Iris pigment epithelial cell (primary cell): ENCODE measurements around the gene PARP4.
"Not testable (repeated sequence)": the region's sequence is repeated elsewhere in the genome, so short reads cannot be mapped to it uniquely, and the experiment has no call there.

Experiments used
- DNase-seq: peaks from one replicate; pipeline ENCODE4 v3.0.0-alpha.2; 2011; ENCODE audit warnings: low read depth

Gene PARP4

GRCh38 chr13:24450530-24450929 lies 62.0 kb downstream of the PARP4 start:
- no peak for DNase-seq

DNA sequence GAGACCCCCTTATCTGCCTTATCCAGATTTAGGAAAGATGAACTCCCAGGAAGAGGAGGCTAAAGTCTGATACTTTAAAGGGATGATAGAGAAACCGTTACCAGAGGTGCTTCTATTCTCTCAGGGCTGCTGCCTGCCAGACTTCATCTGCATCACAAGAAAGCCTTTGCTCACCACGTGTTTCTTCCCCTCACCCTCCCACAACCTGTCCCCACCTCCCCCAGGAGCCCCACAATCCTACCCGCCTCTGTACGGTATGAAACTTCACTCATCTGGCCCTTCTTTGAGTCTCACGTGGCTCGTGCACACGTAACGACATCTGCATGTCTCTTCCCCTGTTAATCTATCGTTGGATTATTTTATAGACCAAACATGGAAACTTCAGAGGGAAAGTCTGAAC lies 67.7 kb downstream of the PARP4 start:
- not testable (repeated sequence) for DNase-seq

GRCh38 chr13:24443366-24443765 lies 69.2 kb downstream of the PARP4 start:
- DNase-seq: no peak

DNA sequence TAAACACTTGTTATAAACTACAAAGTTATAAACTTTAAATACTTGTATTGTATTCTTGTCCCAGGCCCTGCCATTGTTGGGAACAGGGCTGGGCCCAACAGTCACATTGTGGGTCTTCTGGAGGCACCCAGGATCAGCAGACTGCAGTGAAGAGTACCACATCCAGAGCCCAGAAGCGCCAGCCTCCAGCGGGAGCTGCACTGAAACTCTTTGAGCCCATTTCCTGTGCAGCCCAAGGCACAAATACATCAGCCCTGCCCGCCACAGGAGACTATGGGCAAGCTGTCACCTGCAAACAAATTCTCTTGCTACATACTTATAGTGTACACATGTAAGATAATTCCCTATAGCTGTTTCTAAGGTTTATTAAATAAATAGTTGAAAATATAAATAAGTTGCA lies 86.5 kb downstream of the PARP4 start:
- DNase-seq: not testable (repeated sequence)

GRCh38 chr13:24419668-24420067 lies 92.9 kb downstream of the PARP4 start:
- not testable (repeated sequence) for DNase-seq

DNA sequence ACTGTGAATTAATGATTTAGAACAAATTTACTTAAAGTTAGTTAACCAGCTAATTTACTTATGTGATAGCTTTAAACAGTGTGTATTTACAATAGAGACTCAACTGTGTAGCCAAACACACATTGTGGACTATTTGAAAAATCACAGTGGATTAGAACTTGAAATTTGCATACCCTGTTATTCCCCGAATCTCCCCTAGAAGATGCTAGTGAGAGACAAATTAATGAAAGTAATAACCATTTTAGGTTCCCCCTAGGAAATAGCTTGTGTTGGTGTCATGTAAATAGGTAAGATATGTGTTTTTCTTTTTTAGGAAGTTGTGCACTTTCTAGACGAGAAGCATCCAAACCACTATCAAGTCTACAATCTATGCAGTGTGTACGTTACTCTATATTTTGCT lies 104.7 kb downstream of the PARP4 start:
- DNase-seq: no peak

GRCh38 chr13:24406524-24406923 lies 106.1 kb downstream of the PARP4 start:
- no peak for DNase-seq

- no peak for DNase-seq
Measured at GRCh38 chr13:24396821-24397220, 115.8 kb downstream of the PARP4 start.

- no peak for DNase-seq
Measured at GRCh38 chr13:24392972-24393371, 119.6 kb downstream of the PARP4 start.

DNA sequence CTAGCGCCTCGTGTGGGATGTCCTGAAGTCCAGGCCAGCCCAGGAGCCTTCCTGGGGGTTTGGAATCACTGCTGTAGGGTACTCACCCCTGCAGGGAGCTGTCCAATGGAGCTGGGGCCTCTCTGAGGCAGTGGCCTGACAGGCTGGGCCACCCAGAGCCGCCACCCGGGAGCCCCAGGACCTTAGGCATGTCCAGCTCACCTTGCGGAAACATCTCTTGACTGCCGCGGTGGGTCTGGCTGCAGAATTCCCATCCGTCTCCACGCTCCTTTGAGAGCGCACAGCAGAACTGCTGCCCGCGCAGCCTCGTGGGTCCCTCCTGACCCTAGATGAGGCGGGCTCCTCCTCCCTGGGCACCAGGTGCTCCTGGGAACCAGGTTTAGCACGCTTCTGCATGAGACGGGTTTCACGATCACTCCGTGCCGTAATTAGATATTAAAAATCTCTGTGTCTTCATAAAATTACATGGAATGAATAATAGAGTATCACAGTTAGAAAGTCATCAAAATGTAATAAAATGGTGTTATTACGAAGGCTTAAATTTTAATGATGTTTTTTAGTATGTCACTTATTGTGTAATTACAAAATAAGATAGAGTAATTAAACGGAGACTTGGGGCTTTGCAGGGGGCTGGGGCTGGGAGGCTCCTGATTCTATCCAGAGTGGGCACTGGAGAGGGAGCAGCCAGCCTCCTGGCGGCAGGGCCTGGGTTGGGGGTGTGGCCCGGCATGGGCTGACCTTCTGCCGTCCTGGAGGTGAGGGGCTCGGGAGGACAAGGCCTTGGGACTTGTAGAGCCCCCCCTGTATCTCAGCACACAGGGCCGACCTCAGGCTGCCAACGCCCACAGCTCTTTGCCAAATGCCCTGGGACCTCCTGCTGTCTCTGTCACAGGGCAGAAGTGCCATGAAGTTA lies 120.6 kb downstream of the PARP4 start:
- not testable (repeated sequence) for DNase-seq

- not testable (repeated sequence) for DNase-seq
Measured at GRCh38 chr13:24390795-24391194, 121.8 kb downstream of the PARP4 start.

GRCh38 chr13:24389506-24389905 lies 123.1 kb downstream of the PARP4 start:
- no peak for DNase-seq

DNA sequence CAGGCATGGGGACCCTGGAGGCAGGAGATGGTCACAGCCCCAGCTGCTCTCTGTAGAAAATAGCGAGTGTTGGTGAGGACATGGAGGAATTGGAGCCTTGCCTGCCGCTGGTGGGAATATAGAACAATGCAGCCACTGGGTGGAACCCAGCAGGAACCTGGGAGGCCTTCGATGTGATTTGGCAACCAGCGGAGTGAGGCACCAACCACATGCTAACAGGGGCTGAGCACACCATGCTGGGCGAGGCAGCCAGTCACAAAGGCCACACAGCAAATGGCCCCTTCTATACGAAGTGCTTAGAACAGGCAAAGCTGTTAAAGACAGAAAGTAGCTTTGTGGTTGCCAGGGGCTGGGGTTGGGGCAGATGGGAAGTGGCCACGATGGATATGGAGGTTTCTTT lies 123.8 kb downstream of the PARP4 start:
- not testable (repeated sequence) for DNase-seq

DNA sequence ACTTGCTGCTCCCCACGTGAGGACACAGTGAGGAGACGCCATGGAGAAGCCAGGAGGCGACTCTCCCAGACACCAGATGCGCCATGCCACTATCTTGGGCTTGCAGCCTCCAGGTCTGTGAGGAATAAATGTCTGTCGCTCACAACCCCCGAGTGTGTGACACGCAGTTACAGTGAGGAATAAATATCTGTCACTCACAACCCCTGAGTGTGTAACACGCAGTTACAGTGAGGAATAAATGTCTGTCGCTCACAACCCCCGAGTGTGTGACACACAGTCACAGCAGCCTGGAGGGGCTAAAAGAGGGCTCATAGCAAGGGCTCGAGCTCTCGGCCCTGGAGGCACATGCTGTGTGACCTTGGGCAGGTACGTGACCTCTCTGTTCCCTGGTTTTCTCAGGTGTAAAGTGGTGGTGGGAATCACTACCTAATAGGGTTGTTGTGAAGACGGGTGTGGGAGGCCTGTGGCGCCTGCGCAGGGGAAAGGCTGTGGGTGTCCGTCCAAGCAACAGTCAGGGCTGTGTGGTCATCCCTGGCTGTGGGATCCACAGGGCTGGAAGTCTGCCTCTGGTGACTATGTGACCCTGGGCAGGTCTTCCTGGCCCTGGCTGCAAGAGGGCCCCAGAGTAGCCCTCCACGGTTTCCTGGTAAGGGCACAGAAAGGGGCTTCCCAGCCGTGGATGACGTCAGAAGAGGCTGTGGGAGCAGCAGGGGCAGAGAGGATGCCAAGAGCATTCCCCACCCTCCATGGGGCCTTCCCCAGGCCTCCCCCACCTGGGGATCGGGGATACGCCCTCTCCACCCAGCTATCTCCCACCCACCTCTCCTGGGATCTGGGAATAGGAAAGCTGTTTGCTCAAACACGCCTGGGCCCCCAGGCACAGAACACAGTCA lies 125.5 kb downstream of the PARP4 start:
- DNase-seq: no peak

DNA sequence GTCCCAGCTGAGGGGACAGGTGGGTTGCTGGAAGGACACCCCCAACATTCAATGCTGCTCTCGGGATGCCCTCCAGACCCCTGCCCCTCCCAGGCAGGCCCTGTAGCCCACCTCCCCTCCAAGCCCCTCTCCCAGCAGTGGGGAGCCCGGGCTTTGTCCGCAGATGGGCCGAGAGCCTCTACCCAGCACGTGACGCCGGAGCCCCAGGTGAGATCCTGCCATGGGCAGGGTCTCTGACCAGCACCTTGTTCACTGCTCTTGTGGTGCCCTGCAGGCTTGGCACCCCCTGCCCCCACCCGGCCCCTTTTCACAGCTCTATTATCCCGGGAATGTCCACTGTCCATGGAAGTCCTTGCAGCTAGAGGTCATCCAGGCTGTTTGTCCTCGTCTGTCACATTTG lies 126.7 kb downstream of the PARP4 start:
- no peak for DNase-seq

GRCh38 chr13:24384946-24385345 lies 127.6 kb downstream of the PARP4 start:
- DNase-seq: not testable (repeated sequence)

GRCh38 chr13:24384091-24384490 lies 128.5 kb downstream of the PARP4 start:
- not testable (repeated sequence) for DNase-seq

DNA sequence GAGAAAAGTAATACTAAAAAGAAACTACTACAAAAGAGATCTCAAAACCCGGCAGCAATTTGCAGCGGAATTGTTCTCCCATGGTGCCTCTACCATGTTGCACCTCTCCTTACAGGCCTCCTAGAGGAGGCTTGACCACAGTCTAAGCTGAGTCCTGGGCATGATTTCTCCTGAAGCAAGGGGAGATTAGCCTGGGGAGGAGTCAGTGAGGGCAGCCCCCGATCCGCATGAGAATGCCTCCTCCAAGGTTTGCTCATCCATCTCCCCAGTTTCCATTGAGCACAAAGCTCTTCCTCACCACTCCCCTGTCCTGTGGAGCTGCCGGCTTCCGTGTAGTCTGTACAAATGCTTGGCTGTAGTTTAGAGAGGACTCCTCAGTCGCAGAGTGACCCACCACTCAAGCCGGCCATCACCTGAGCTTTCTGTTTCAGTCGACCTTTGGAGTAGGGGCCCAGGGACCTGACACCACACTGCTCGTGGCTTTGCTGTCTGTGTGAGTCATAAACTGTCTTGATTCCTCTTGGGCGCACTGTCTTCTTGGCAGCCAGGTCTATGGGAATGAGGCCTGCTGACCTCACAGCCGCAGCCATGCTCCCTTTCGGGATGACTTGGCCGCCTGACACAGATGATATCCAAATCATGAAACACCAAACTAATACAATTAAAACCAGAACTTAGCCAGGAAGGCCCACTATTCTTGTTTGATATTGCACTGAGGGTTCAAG lies 130.9 kb downstream of the PARP4 start:
- DNase-seq: peak; percentile 17

DNA sequence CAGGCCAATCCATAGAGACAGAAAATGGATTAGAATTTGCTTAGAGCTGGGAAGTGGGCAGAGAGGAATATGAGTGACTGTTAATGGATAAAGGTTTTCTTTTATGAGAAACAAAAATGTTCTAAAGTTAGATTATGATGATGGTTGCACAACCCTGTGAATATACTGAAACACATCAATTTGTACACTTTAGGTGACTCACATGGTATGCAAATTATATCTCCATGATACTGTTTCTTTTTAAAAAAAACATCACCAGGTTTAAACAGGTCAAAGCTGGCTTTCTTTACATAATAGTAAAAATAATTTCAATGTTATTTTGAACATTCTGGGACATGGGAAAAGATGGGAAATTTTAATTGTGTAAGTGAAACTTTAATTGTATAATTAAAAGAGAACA lies 131.7 kb downstream of the PARP4 start:
- not testable (repeated sequence) for DNase-seq

GRCh38 chr13:24380227-24380626 lies 132.4 kb downstream of the PARP4 start:
- not testable (repeated sequence) for DNase-seq

GRCh38 chr13:24371273-24371672 lies 141.3 kb downstream of the PARP4 start:
- not testable (repeated sequence) for DNase-seq
